HEK293T (cell line): ENCODE results near the gene IGSF21.

Experiments
- BHLHE40 ChIP-seq: fragments of 450-650 bp; IDR thresholded peaks from 2 replicates; pipeline ENCODE4 v1.6.1; 2016; ENCODE audit warnings: mild to moderate bottlenecking, moderate library complexity, borderline replicate concordance
- CTBP1 ChIP-seq: fragments of 450-650 bp; IDR thresholded peaks from 2 replicates; pipeline ENCODE4 v1.6.1; 2016; ENCODE audit warnings: borderline replicate concordance
- ELF4 ChIP-seq: fragments of 450-650 bp; IDR thresholded peaks from 2 replicates; pipeline ENCODE4 v1.6.1; 2017; ENCODE audit warnings: antibody characterized with exemption
- FOXA1 ChIP-seq: fragments of 450-650 bp; IDR thresholded peaks from 2 replicates; pipeline ENCODE4 v1.6.1; 2016; ENCODE audit warnings: mild to moderate bottlenecking
- FOXK2 ChIP-seq: fragments of 450-650 bp; IDR thresholded peaks from 2 replicates; pipeline ENCODE4 v1.6.1; 2016; ENCODE audit warnings: mild to moderate bottlenecking
- FOXM1 ChIP-seq: fragments of 450-650 bp; IDR thresholded peaks from 2 replicates; pipeline ENCODE4 v1.6.1; 2017; ENCODE audit warnings: mild to moderate bottlenecking, borderline replicate concordance
- HDGF ChIP-seq: fragments of 450-650 bp; IDR thresholded peaks from 2 replicates; pipeline ENCODE4 v1.6.1; 2017; ENCODE audit warnings: antibody characterized with exemption, borderline replicate concordance
- LEF1 ChIP-seq: fragments of 450-650 bp; IDR thresholded peaks from 2 replicates; pipeline ENCODE4 v1.6.1; 2017; ENCODE audit warnings: mild to moderate bottlenecking, borderline replicate concordance
- NFRKB ChIP-seq: fragments of 450-650 bp; IDR thresholded peaks from 2 replicates; pipeline ENCODE4 v1.6.1; 2016; ENCODE audit warnings: mild to moderate bottlenecking, moderate library complexity
- SP1 ChIP-seq: fragments of 450-650 bp; IDR thresholded peaks from 2 replicates; pipeline ENCODE4 v1.6.1; 2017
- SUZ12 ChIP-seq: fragments of 450-650 bp; IDR thresholded peaks from 2 replicates; pipeline ENCODE4 v1.6.1; 2016; ENCODE audit warnings: mild to moderate bottlenecking
- TARDBP ChIP-seq: fragments of 450-650 bp; IDR thresholded peaks from 2 replicates; pipeline ENCODE4 v1.6.1; 2016
- ZNF384 ChIP-seq: fragments of 450-650 bp; IDR thresholded peaks from 2 replicates; pipeline ENCODE4 v1.6.1; 2016

DNA sequence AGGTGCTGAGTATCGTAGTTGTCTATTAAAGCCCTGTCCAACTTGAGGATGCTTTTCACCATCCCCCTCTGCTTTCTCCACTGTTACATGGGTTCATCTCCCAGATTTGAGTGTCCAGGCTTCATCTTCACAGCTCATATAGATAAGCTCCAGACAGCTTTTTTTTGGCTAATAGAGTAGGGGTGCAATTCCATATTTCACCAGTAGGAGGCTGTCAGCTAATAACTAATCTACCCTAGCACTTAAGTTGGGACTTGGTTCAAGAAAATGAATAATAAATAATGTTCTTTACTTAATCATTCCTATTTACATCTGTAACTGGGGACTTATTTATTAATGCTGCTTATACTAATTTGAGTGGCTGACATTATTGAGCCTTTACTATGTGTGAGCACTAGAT, 124.5 kb downstream of the IGSF21 start:
- no peak for TF ChIP-seq SUZ12
- TF ChIP-seq BHLHE40, result no peak
- no peak for TF ChIP-seq NFRKB
- TF ChIP-seq FOXM1, result no peak
- no peak for TF ChIP-seq CTBP1
- no peak for TF ChIP-seq FOXA1
- no peak for TF ChIP-seq ELF4
- no peak for TF ChIP-seq TARDBP
- no peak for TF ChIP-seq SP1
- no peak for TF ChIP-seq ZNF384
- TF ChIP-seq FOXK2, result no peak
- TF ChIP-seq HDGF, result no peak
- no peak for TF ChIP-seq LEF1
